Measurements from ENCODE around the gene PSME3. TPM values are rescaled to one million over a fixed set of nuclear protein-coding genes. Genes with fewer than 3 reads are reported as not detected.

PSME3 gene
- total and polyA plus RNA-seq, 2 experiments from 2014 or later: 93.5 to 178 TPM

GRCh38 chr17:42830971-42831370 is 2.2 kb upstream of the PSME3 start:
- Mint-ChIP-seq H3K27ac (no peak overlapping the region), H3K9me3 (no peaks in the 10 kb centered on the region), H3K27me3 (ENCODE audit: insufficient read depth, low read depth, poor library complexity) (peaks cover 10% of the 10 kb centered on the region), H3K36me3 (ENCODE audit: low read depth) (peaks cover 20% of the 10 kb centered on the region), H3K4me3 (no peak overlapping the region; the same call in 2 of the 3 replicates), H3K4me1 (peaks cover 16% of the 10 kb centered on the region)
- no peak for TF ChIP-seq EZH2 (IDR thresholded peaks at IDR 0.05; ENCODE audit: low read depth, unreplicated experiment)
- TF ChIP-seq REST (IDR thresholded peaks at IDR 0.05; ENCODE audit: unreplicated experiment): no peak
- TF ChIP-seq ZNF331 (CRISPR knock-in tag; IDR thresholded peaks at IDR 0.05; ENCODE audit: low read depth): no peak
- TF ChIP-seq CREB1 (CRISPR knock-in tag; IDR thresholded peaks at IDR 0.05; ENCODE audit: low read depth): no peak
- TF ChIP-seq STAT1 (IDR thresholded peaks at IDR 0.05; ENCODE audit: unreplicated experiment): no peak
- no peak for TF ChIP-seq EZH2phosphoT487 (IDR thresholded peaks at IDR 0.05; ENCODE audit: unreplicated experiment)
- no peak for TF ChIP-seq ZNF462 (CRISPR knock-in tag; IDR thresholded peaks at IDR 0.05)
- no peak for TF ChIP-seq ZNF114 (CRISPR knock-in tag; IDR thresholded peaks at IDR 0.05)
- no peak for TF ChIP-seq POLR2AphosphoS5 (IDR thresholded peaks at IDR 0.05; ENCODE audit: low read depth)
- TF ChIP-seq JUNB (IDR thresholded peaks at IDR 0.05; ENCODE audit: unreplicated experiment): no peak
- no peak for TF ChIP-seq NANOG (IDR thresholded peaks at IDR 0.05; ENCODE audit: borderline replicate concordance)
- TF ChIP-seq ETS1 (IDR thresholded peaks at IDR 0.05): no peak
- TF ChIP-seq CTCF (conservative IDR thresholded peaks at IDR 0.05; ENCODE audit: low read depth in 2 of 2): no peak
- H3F3A ChIP-seq (replicated peaks; ENCODE audit: low read depth): no peaks in the 10 kb centered on the region
- H3K4me3 ChIP-seq: no peak overlapping the region
- H3K79me2 ChIP-seq (replicated peaks; ENCODE audit: insufficient read depth): peaks cover 26% of the 10 kb centered on the region
- H4K20me1 ChIP-seq (replicated peaks; ENCODE audit: insufficient read depth): 0 out of 2 replicates have a peak, but pooled peaks cover 6% of the 10 kb centered on the region
- H3K36me3 ChIP-seq (ENCODE audit: insufficient read depth): peaks cover 9% of the 10 kb centered on the region
- DNase-seq (ENCODE audit: low spot score) (no peak), ATAC-seq (no peak)
- peaks cover 5% of the 10 kb centered on the region; the same call in 1 of the 2 replicates for H3K4me1 ChIP-seq (ENCODE audit: insufficient read depth)
- no peak overlapping the region for H3K4me2 ChIP-seq
- no peaks in the 10 kb centered on the region for H3K27me3 ChIP-seq (ENCODE audit: insufficient read depth)
- H2AFZ ChIP-seq: no peak overlapping the region
- no peaks in the 10 kb centered on the region for H3K9me2 ChIP-seq (ENCODE audit: insufficient read depth)
- no peak overlapping the region for H3K27ac ChIP-seq (ENCODE audit: low read depth)

Data from GM23338 (cell line).